SK-N-SH treated with all-trans-retinoic acid at 6 μM for 48 hours (cell line): ENCODE results near the gene CTIF.

Source experiments
- ATAC-seq: fragments of 200-7000 bp; cut with Tn5 transposase; 3 replicates; pipeline ENCODE4 v1.9.1; 2020; ENCODE audit warnings: mild to moderate bottlenecking, moderate library complexity
- ARNTL ChIP-seq: fragments of 450-650 bp; formaldehyde crosslinking; IDR thresholded peaks from 2 replicates; pipeline ENCODE4 v1.5.0; 2020; ENCODE audit warnings: low read depth, mild to moderate bottlenecking, moderate library complexity, borderline replicate concordance
- BACH2 ChIP-seq: fragments of 250-450 bp; sonication (Bioruptor Pico); IDR thresholded peaks from 2 replicates; pipeline ENCODE4 v1.9.0; 2021; ENCODE audit warnings: mild to moderate bottlenecking, borderline replicate concordance
- CSDC2 ChIP-seq: fragments of 250-450 bp; sonication (Bioruptor Pico); IDR thresholded peaks from 2 replicates; pipeline ENCODE4 v1.5.0; 2020; ENCODE audit warnings: mild to moderate bottlenecking, moderate library complexity
- ESRRG ChIP-seq: fragments of 250-450 bp; sonication (Bioruptor Pico); IDR thresholded peaks from 2 replicates; pipeline ENCODE4 v1.6.1; 2021; ENCODE audit warnings: mild to moderate bottlenecking
- GLIS3 ChIP-seq: fragments of 250-450 bp; sonication (Bioruptor Pico); IDR thresholded peaks from 2 replicates; pipeline ENCODE4 v1.5.0; 2020; ENCODE audit warnings: mild to moderate bottlenecking, moderate library complexity
- ISL1 ChIP-seq: fragments of 250-450 bp; sonication (Bioruptor Pico); IDR thresholded peaks from 2 replicates; pipeline ENCODE4 v2.1.2; 2022; ENCODE audit warnings: mild to moderate bottlenecking, moderate library complexity
- OSR1 ChIP-seq: fragments of 250-450 bp; sonication (Bioruptor Pico); IDR thresholded peaks from 2 replicates; pipeline ENCODE4 v1.8.0; 2022; ENCODE audit warnings: moderate library complexity, mild to moderate bottlenecking, inconsistent platforms
- PPARA ChIP-seq: fragments of 250-450 bp; sonication (Bioruptor Pico); IDR thresholded peaks from 2 replicates; pipeline ENCODE4 v1.5.0; 2020; ENCODE audit warnings: mild to moderate bottlenecking, borderline replicate concordance
- RARB ChIP-seq: fragments of 250-450 bp; sonication (Bioruptor Pico); IDR thresholded peaks from 2 replicates; pipeline ENCODE4 v1.8.0; 2021; ENCODE audit warnings: mild to moderate bottlenecking, moderate library complexity
- SNAI2 ChIP-seq: fragments of 250-450 bp; sonication (Bioruptor Pico); IDR thresholded peaks from 2 replicates; pipeline ENCODE4 v1.5.0; 2020; ENCODE audit warnings: mild to moderate bottlenecking, moderate library complexity
- TCF4 ChIP-seq: fragments of 250-450 bp; sonication (Bioruptor Pico); IDR thresholded peaks from 2 replicates; pipeline ENCODE4 v1.8.0; 2021; ENCODE audit warnings: mild to moderate bottlenecking, moderate library complexity, borderline replicate concordance
- TOX ChIP-seq: fragments of 250-450 bp; sonication (Bioruptor Pico); IDR thresholded peaks from 2 replicates; pipeline ENCODE4 v1.8.0; 2021; ENCODE audit warnings: mild to moderate bottlenecking, moderate library complexity, borderline replicate concordance
- ZC3H10 ChIP-seq: fragments of 250-450 bp; sonication (Bioruptor Pico); IDR thresholded peaks from 2 replicates; pipeline ENCODE4 v1.5.1; 2021; ENCODE audit warnings: mild to moderate bottlenecking, moderate library complexity
- ZFP3 ChIP-seq: fragments of 250-450 bp; sonication (Bioruptor Pico); IDR thresholded peaks from 2 replicates; pipeline ENCODE4 v1.5.0; 2020; ENCODE audit warnings: mild to moderate bottlenecking, moderate library complexity
- ZFP30 ChIP-seq: fragments of 450-650 bp; formaldehyde crosslinking; IDR thresholded peaks from 2 replicates; pipeline ENCODE4 v1.5.0; 2022; ENCODE audit warnings: mild to moderate bottlenecking, moderate library complexity
- ZNF565 ChIP-seq: fragments of 450-650 bp; formaldehyde crosslinking; conservative IDR thresholded peaks from 2 replicates; pipeline ENCODE4 v1.5.0; 2020; ENCODE audit warnings: low read depth, mild to moderate bottlenecking, moderate library complexity
- ZNF70 ChIP-seq: fragments of 450-650 bp; formaldehyde crosslinking; IDR thresholded peaks from 2 replicates; pipeline ENCODE4 v1.5.0; 2020; ENCODE audit warnings: mild to moderate bottlenecking, moderate library complexity
- ZNF8 ChIP-seq: fragments of 450-650 bp; formaldehyde crosslinking; IDR thresholded peaks from 2 replicates; pipeline ENCODE4 v1.5.0; 2020; ENCODE audit warnings: mild to moderate bottlenecking, moderate library complexity
- TF ChIP-seq, protein P1 (sequence below): fragments of 250-450 bp; sonication (Bioruptor Pico); IDR thresholded peaks from 2 replicates; pipeline ENCODE4 v1.8.0; 2020; ENCODE audit warnings: mild to moderate bottlenecking, moderate library complexity, borderline replicate concordance
- TF ChIP-seq, protein P2 (sequence below): fragments of 250-450 bp; sonication (Bioruptor Pico); IDR thresholded peaks from 2 replicates; pipeline ENCODE4 v1.5.1; 2021; ENCODE audit warnings: mild to moderate bottlenecking, moderate library complexity
- TF ChIP-seq, protein P3 (sequence below): fragments of 250-450 bp; sonication (Bioruptor Pico); IDR thresholded peaks from 2 replicates; pipeline ENCODE4 v1.5.1; 2020; ENCODE audit warnings: low read depth, mild to moderate bottlenecking, moderate library complexity
- TF ChIP-seq, protein P4 (sequence below): fragments of 250-450 bp; sonication (Bioruptor Pico); IDR thresholded peaks from 2 replicates; pipeline ENCODE4 v1.5.0; 2020; ENCODE audit warnings: mild to moderate bottlenecking, moderate library complexity
- TF ChIP-seq, protein P5 (sequence below): fragments of 250-450 bp; sonication (Bioruptor Pico); IDR thresholded peaks from 2 replicates; pipeline ENCODE4 v1.8.0; 2021; ENCODE audit warnings: low read depth, mild to moderate bottlenecking, moderate library complexity, borderline replicate concordance

The CTIF gene

DNA sequence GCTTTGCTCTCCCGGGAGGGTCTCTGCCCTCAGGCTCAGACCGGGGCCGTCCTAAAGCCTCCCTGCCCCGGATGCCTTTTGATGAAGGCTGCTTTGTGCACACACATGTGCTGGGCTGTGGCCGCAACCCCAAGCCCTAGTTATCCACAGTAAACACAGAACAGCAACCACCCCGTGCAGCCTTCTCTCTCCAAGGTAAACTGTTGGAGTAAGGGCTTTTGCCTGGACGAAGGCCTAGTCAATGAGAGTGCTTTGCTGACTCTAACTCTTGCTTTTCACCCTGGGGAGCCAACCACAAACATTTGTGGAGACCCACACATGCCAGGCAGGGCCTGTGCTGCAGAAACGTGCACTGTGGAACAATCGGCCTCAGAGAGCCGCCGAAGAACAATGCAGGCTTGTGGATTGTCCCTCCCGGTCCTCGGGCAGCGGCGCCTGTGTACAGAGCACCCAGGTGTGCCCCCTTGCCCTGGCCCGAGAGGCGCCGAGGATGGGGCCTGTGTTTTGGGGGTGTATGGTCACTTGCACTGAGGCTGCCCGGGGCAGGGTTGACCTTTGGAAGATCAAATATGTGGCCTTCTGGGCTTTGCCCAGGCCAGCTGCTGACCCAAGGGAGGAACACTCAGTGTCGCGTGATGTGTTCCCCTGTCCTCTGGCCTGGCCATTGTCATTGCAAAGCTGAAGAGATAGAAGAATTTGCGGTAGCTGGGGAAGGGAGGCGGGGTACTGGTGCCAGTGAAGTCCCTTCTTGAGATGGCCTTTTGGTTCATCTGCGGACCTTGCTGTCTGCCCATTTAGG lies 37.0 kb downstream of the CTIF start:
- TF ChIP-seq ZNF8 (CRISPR knock-in tag) (no peak), ZFP30 (no peak), ISL1 (CRISPR knock-in tag) (no peak), TOX (no peak), TCF4 (CRISPR knock-in tag) (no peak; the same call in 1 of the 2 replicates), BACH2 (CRISPR knock-in tag) (no peak), PPARA (CRISPR knock-in tag) (no peak), SNAI2 (CRISPR knock-in tag) (no peak), CSDC2 (CRISPR knock-in tag) (no peak), ZC3H10 (no peak), RARB (CRISPR knock-in tag) (no peak), ZNF70 (no peak), ZNF565 (CRISPR knock-in tag) (no peak), ZFP3 (CRISPR knock-in tag) (no peak), OSR1 (CRISPR knock-in tag) (no peak), GLIS3 (CRISPR knock-in tag) (no peak)
- TF ChIP-seq, protein P1, sequence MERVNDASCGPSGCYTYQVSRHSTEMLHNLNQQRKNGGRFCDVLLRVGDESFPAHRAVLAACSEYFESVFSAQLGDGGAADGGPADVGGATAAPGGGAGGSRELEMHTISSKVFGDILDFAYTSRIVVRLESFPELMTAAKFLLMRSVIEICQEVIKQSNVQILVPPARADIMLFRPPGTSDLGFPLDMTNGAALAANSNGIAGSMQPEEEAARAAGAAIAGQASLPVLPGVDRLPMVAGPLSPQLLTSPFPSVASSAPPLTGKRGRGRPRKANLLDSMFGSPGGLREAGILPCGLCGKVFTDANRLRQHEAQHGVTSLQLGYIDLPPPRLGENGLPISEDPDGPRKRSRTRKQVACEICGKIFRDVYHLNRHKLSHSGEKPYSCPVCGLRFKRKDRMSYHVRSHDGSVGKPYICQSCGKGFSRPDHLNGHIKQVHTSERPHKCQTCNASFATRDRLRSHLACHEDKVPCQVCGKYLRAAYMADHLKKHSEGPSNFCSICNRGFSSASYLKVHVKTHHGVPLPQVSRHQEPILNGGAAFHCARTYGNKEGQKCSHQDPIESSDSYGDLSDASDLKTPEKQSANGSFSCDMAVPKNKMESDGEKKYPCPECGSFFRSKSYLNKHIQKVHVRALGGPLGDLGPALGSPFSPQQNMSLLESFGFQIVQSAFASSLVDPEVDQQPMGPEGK (CRISPR knock-in tag), result no peak
- TF ChIP-seq, protein P2, sequence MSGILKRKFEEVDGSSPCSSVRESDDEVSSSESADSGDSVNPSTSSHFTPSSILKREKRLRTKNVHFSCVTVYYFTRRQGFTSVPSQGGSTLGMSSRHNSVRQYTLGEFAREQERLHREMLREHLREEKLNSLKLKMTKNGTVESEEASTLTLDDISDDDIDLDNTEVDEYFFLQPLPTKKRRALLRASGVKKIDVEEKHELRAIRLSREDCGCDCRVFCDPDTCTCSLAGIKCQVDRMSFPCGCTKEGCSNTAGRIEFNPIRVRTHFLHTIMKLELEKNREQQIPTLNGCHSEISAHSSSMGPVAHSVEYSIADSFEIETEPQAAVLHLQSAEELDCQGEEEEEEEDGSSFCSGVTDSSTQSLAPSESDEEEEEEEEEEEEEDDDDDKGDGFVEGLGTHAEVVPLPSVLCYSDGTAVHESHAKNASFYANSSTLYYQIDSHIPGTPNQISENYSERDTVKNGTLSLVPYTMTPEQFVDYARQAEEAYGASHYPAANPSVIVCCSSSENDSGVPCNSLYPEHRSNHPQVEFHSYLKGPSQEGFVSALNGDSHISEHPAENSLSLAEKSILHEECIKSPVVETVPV (CRISPR knock-in tag), result no peak
- TF ChIP-seq, protein P3, sequence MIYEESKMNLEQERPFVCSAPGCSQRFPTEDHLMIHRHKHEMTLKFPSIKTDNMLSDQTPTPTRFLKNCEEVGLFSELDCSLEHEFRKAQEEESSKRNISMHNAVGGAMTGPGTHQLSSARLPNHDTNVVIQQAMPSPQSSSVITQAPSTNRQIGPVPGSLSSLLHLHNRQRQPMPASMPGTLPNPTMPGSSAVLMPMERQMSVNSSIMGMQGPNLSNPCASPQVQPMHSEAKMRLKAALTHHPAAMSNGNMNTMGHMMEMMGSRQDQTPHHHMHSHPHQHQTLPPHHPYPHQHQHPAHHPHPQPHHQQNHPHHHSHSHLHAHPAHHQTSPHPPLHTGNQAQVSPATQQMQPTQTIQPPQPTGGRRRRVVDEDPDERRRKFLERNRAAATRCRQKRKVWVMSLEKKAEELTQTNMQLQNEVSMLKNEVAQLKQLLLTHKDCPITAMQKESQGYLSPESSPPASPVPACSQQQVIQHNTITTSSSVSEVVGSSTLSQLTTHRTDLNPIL (CRISPR knock-in tag), result no peak
- TF ChIP-seq, protein P4, sequence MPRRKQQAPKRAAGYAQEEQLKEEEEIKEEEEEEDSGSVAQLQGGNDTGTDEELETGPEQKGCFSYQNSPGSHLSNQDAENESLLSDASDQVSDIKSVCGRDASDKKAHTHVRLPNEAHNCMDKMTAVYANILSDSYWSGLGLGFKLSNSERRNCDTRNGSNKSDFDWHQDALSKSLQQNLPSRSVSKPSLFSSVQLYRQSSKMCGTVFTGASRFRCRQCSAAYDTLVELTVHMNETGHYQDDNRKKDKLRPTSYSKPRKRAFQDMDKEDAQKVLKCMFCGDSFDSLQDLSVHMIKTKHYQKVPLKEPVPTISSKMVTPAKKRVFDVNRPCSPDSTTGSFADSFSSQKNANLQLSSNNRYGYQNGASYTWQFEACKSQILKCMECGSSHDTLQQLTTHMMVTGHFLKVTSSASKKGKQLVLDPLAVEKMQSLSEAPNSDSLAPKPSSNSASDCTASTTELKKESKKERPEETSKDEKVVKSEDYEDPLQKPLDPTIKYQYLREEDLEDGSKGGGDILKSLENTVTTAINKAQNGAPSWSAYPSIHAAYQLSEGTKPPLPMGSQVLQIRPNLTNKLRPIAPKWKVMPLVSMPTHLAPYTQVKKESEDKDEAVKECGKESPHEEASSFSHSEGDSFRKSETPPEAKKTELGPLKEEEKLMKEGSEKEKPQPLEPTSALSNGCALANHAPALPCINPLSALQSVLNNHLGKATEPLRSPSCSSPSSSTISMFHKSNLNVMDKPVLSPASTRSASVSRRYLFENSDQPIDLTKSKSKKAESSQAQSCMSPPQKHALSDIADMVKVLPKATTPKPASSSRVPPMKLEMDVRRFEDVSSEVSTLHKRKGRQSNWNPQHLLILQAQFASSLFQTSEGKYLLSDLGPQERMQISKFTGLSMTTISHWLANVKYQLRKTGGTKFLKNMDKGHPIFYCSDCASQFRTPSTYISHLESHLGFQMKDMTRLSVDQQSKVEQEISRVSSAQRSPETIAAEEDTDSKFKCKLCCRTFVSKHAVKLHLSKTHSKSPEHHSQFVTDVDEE (CRISPR knock-in tag), result no peak
- ATAC-seq, result no peak; the same call in 2 of the 3 replicates

DNA sequence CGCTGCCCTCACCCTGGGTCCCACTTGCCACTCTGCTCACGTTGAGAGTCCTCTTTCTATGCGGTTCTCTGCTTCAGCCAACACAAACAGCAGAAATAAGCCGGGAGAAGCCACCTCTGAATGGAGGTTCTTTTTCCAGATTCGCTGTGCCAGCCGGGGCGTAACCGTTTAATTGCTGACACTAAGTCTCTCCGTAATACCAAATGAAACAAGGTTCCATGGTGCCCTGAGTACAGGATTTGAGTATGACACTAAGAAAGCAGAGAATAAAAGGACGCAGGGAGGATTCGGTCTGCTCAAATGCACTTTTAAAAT lies 37.6 kb downstream of the CTIF start:
- TF ChIP-seq ZNF70 (no peak), ESRRG (CRISPR knock-in tag) (no peak), ZFP3 (CRISPR knock-in tag) (no peak), GLIS3 (CRISPR knock-in tag) (no peak), SNAI2 (CRISPR knock-in tag) (no peak), ISL1 (CRISPR knock-in tag) (no peak), ARNTL (CRISPR knock-in tag) (no peak), CSDC2 (CRISPR knock-in tag) (no peak), ZC3H10 (no peak)
- TF ChIP-seq, protein P5, sequence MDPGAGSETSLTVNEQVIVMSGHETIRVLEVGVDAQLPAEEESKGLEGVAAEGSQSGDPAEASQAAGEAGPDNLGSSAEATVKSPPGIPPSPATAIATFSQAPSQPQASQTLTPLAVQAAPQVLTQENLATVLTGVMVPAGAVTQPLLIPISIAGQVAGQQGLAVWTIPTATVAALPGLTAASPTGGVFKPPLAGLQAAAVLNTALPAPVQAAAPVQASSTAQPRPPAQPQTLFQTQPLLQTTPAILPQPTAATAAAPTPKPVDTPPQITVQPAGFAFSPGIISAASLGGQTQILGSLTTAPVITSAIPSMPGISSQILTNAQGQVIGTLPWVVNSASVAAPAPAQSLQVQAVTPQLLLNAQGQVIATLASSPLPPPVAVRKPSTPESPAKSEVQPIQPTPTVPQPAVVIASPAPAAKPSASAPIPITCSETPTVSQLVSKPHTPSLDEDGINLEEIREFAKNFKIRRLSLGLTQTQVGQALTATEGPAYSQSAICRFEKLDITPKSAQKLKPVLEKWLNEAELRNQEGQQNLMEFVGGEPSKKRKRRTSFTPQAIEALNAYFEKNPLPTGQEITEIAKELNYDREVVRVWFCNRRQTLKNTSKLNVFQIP (CRISPR knock-in tag), result no peak
- TF ChIP-seq, protein P4 (CRISPR knock-in tag), result no peak
- TF ChIP-seq, protein P1 (CRISPR knock-in tag), result no peak
- TF ChIP-seq, protein P3 (CRISPR knock-in tag), result no peak

More for the DNA sequence above, 37.6 kb downstream of the CTIF start:
- no peak for ATAC-seq
